MM.1S (cell line): ENCODE data around the gene CC2D2A.

Source experiments
- DNase-seq: peaks from one replicate; pipeline ENCODE4 v3.0.0-alpha.2; 2015
- H2AFZ ChIP-seq: fragments of 300-600 bp; sonication (generic); 2 replicates; pipeline ENCODE4 v1.6.0; 2016; ENCODE audit warnings: antibody characterized with exemption, low read length
- H3F3A ChIP-seq: fragments of 300-600 bp; sonication (generic); 2 replicates; pipeline ENCODE4 v1.6.1; 2016; ENCODE audit warnings: mild to moderate bottlenecking, antibody characterized with exemption, low read length, moderate library complexity, mixed read lengths; ENCODE audit not compliant: insufficient read depth
- H3K27ac ChIP-seq: fragments of 300-600 bp; sonication (generic); 2 replicates; pipeline ENCODE4 v1.5.1; 2016; ENCODE audit warnings: mild to moderate bottlenecking, low read length
- H3K27me3 ChIP-seq: fragments of 300-600 bp; sonication (generic); replicated peaks from 2 replicates; pipeline ENCODE4 v1.6.0; 2016; ENCODE audit warnings: low read length; ENCODE audit not compliant: insufficient read depth
- H3K36me3 ChIP-seq: fragments of 300-600 bp; sonication (generic); replicated peaks from 2 replicates; pipeline ENCODE4 v1.6.1; 2016; ENCODE audit warnings: mild to moderate bottlenecking, low read length, mixed read lengths; ENCODE audit not compliant: insufficient read depth
- H3K4me1 ChIP-seq: fragments of 300-600 bp; sonication (generic); 2 replicates; pipeline ENCODE4 v1.6.1; 2016; ENCODE audit warnings: low read length, mixed read lengths
- H3K4me2 ChIP-seq: fragments of 300-600 bp; sonication (generic); 2 replicates; pipeline ENCODE4 v1.6.0; 2016; ENCODE audit warnings: low read depth, low read length
- H3K4me3 ChIP-seq: fragments of 300-600 bp; sonication (generic); 2 replicates; pipeline ENCODE4 v1.5.1; 2016; ENCODE audit warnings: low read length, mixed read lengths
- H3K79me2 ChIP-seq: fragments of 300-600 bp; sonication (generic); 2 replicates; pipeline ENCODE4 v1.6.1; 2016; ENCODE audit warnings: mixed run types, low read length, mixed read lengths
- H3K9ac ChIP-seq: fragments of 300-600 bp; sonication (generic); 2 replicates; pipeline ENCODE4 v1.6.1; 2016; ENCODE audit warnings: low read length, mixed read lengths
- H3K9me2 ChIP-seq: fragments of 300-600 bp; sonication (generic); replicated peaks from 2 replicates; pipeline ENCODE4 v1.6.1; 2016; ENCODE audit warnings: mild to moderate bottlenecking, low read length, mixed read lengths; ENCODE audit not compliant: insufficient read depth
- H3K9me3 ChIP-seq: fragments of 300-600 bp; sonication (generic); replicated peaks from 2 replicates; pipeline ENCODE4 v1.6.1; 2016; ENCODE audit warnings: mild to moderate bottlenecking, low read length, mixed read lengths; ENCODE audit not compliant: insufficient read depth
- H4K20me1 ChIP-seq: fragments of 300-600 bp; sonication (generic); 2 replicates; pipeline ENCODE4 v1.6.1; 2016; ENCODE audit warnings: mild to moderate bottlenecking, low read length, moderate library complexity, mixed read lengths; ENCODE audit not compliant: insufficient read depth
- EZH2 ChIP-seq: fragments of 300-600 bp; sonication (generic); optimal IDR thresholded peaks from 2 replicates; pipeline ENCODE3; 2017; ENCODE audit warnings: low read depth, mild to moderate bottlenecking, antibody characterized with exemption, low read length, mixed read lengths
- EZH2phosphoT487 ChIP-seq: fragments of 300-600 bp; sonication (generic); IDR thresholded peaks from 2 replicates; pipeline ENCODE4 v1.6.1; 2018; ENCODE audit warnings: antibody characterized with exemption, low read length
- TF ChIP-seq, protein P1 (sequence below): fragments of 300-600 bp; sonication (generic); IDR thresholded peaks from 2 replicates; pipeline ENCODE4 v1.5.1; 2016; ENCODE audit warnings: antibody characterized with exemption, low read length, mixed read lengths

Gene CC2D2A

GRCh38 chr4:15481961-15482745 is 12.5 kb downstream of the CC2D2A start:
- Histone ChIP-seq H4K20me1 (no peaks in the 10 kb centered on the region), H3K79me2 (no peaks in the 10 kb centered on the region), H3K4me1 (no peaks in the 10 kb centered on the region), H3K27me3 (no peaks in the 10 kb centered on the region), H3K36me3 (no peaks in the 10 kb centered on the region), H3K27ac (no peak overlapping the region), H3K4me2 (no peak overlapping the region), H3K4me3 (no peak overlapping the region), H3K9me3 (no peaks in the 10 kb centered on the region), H2AFZ (no peak overlapping the region), H3K9ac (no peak overlapping the region), H3F3A (no peaks in the 10 kb centered on the region), H3K9me2 (no peaks in the 10 kb centered on the region)
- TF ChIP-seq EZH2 = no peak
- TF ChIP-seq EZH2phosphoT487 = no peak
- TF ChIP-seq, protein P1, sequence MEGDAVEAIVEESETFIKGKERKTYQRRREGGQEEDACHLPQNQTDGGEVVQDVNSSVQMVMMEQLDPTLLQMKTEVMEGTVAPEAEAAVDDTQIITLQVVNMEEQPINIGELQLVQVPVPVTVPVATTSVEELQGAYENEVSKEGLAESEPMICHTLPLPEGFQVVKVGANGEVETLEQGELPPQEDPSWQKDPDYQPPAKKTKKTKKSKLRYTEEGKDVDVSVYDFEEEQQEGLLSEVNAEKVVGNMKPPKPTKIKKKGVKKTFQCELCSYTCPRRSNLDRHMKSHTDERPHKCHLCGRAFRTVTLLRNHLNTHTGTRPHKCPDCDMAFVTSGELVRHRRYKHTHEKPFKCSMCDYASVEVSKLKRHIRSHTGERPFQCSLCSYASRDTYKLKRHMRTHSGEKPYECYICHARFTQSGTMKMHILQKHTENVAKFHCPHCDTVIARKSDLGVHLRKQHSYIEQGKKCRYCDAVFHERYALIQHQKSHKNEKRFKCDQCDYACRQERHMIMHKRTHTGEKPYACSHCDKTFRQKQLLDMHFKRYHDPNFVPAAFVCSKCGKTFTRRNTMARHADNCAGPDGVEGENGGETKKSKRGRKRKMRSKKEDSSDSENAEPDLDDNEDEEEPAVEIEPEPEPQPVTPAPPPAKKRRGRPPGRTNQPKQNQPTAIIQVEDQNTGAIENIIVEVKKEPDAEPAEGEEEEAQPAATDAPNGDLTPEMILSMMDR = no peak
- DNase-seq = no peak

DNA sequence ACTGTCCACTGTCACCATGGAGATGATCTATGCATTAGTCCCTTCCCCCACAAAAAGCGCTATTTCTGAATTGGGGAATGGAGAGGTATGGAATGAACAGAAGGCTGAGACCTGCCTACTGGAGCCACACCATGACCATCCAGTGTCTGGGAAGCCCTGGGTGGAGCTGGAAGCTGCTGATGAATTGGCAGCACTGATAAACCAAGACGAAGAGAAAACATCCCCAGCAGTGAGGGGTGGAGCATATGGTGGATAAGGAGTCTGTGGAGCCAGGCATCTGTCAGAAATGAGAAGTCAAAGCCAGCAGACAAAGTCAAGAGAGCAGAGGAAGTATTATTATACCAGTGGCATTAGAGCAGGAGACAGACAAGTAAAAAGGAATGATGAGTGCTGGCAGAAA is 13.2 kb downstream of the CC2D2A start:
- Histone ChIP-seq H4K20me1 (no peaks in the 10 kb centered on the region), H3K36me3 (no peaks in the 10 kb centered on the region), H3K4me3 (no peak overlapping the region), H3K4me1 (no peaks in the 10 kb centered on the region), H3F3A (no peaks in the 10 kb centered on the region), H3K9me2 (no peaks in the 10 kb centered on the region), H3K27ac (no peak overlapping the region), H3K27me3 (no peaks in the 10 kb centered on the region), H3K9ac (no peak overlapping the region), H3K79me2 (no peaks in the 10 kb centered on the region), H3K4me2 (no peak overlapping the region), H3K9me3 (no peaks in the 10 kb centered on the region), H2AFZ (no peak overlapping the region)
- TF ChIP-seq, protein P1 = no peak
- TF ChIP-seq EZH2phosphoT487 (no peak), EZH2 (no peak)
- DNase-seq = no peak

GRCh38 chr4:15488136-15488535 is 18.5 kb downstream of the CC2D2A start:
- Histone ChIP-seq H3K9me2 (no peaks in the 10 kb centered on the region), H3K9me3 (no peaks in the 10 kb centered on the region), H3K79me2 (no peaks in the 10 kb centered on the region), H3F3A (no peaks in the 10 kb centered on the region), H3K4me3 (no peak overlapping the region), H2AFZ (no peak overlapping the region), H3K4me2 (no peak overlapping the region), H3K27ac (no peak overlapping the region), H3K27me3 (no peaks in the 10 kb centered on the region), H4K20me1 (no peaks in the 10 kb centered on the region), H3K36me3 (no peaks in the 10 kb centered on the region), H3K9ac (no peak overlapping the region), H3K4me1 (no peaks in the 10 kb centered on the region)
- no peak for DNase-seq
- TF ChIP-seq EZH2 = no peak
- TF ChIP-seq, protein P1 = no peak
- no peak for TF ChIP-seq EZH2phosphoT487
